HepG2 (cell line): ENCODE results near the gene ERC1.

Experiments used
- TF ChIP-seq, protein P1 (sequence below): sonication (generic); formaldehyde crosslinking; IDR thresholded peaks from 2 replicates; pipeline ENCODE4 v1.5.0; 2020; ENCODE audit warnings: mild to moderate bottlenecking, missing genetic modification reagents, moderate library complexity
- TF ChIP-seq, protein P2 (sequence below): sonication (generic); formaldehyde crosslinking; IDR thresholded peaks from 2 replicates; pipeline ENCODE4 v1.4.0; 2020; ENCODE audit warnings: missing genetic modification reagents, mild to moderate bottlenecking, borderline replicate concordance

DNA sequence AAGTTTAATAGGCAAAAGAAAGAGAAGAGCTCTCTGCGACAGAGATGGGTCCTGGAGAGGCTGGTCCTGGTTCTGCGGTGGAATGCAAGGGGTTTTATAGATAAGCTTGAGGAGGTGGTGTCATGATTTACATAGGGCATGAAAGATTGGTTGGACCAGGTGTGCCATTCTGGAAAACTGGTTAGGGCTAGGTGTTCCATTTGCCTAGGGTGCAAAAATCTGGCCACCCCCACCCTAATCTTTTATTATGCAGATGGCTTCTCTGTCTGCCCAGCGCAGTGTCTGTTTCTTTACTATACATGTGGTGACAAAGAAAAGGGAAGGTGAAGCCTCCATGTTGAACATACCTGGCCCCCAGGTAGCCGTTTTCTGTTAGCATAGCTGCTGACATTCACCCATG, 65.4 kb downstream of the ERC1 start:
- TF ChIP-seq, protein P1, sequence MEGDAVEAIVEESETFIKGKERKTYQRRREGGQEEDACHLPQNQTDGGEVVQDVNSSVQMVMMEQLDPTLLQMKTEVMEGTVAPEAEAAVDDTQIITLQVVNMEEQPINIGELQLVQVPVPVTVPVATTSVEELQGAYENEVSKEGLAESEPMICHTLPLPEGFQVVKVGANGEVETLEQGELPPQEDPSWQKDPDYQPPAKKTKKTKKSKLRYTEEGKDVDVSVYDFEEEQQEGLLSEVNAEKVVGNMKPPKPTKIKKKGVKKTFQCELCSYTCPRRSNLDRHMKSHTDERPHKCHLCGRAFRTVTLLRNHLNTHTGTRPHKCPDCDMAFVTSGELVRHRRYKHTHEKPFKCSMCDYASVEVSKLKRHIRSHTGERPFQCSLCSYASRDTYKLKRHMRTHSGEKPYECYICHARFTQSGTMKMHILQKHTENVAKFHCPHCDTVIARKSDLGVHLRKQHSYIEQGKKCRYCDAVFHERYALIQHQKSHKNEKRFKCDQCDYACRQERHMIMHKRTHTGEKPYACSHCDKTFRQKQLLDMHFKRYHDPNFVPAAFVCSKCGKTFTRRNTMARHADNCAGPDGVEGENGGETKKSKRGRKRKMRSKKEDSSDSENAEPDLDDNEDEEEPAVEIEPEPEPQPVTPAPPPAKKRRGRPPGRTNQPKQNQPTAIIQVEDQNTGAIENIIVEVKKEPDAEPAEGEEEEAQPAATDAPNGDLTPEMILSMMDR (CRISPR knock-in tag) = no peak
- TF ChIP-seq, protein P2, sequence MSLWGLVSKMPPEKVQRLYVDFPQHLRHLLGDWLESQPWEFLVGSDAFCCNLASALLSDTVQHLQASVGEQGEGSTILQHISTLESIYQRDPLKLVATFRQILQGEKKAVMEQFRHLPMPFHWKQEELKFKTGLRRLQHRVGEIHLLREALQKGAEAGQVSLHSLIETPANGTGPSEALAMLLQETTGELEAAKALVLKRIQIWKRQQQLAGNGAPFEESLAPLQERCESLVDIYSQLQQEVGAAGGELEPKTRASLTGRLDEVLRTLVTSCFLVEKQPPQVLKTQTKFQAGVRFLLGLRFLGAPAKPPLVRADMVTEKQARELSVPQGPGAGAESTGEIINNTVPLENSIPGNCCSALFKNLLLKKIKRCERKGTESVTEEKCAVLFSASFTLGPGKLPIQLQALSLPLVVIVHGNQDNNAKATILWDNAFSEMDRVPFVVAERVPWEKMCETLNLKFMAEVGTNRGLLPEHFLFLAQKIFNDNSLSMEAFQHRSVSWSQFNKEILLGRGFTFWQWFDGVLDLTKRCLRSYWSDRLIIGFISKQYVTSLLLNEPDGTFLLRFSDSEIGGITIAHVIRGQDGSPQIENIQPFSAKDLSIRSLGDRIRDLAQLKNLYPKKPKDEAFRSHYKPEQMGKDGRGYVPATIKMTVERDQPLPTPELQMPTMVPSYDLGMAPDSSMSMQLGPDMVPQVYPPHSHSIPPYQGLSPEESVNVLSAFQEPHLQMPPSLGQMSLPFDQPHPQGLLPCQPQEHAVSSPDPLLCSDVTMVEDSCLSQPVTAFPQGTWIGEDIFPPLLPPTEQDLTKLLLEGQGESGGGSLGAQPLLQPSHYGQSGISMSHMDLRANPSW = no peak
